Right lobe of liver (tissue), 6 donors: ENCODE data around the gene TBKBP1. TPM values are rescaled to one million over a fixed set of nuclear protein-coding genes. Genes with fewer than 3 reads are reported as not detected.

ENCODE experiments used
- ATAC-seq, 4 donors: fragments of 200-7000 bp; cut with Tn5 transposase; one replicate each; pipeline ENCODE4 v1.9.1; 2020; ENCODE audit warnings: mild to moderate bottlenecking in 4 of 4, moderate library complexity in 4 of 4
- DNase-seq, 3 donors: peaks; one replicate each; pipeline ENCODE4 v3.0.0-alpha.2; 2020
- H3K27ac ChIP-seq, 3 donors: fragments of 200-600 bp; one replicate each; pipeline ENCODE4 v1.8.0; 2022
- H3K27me3 ChIP-seq, 2 donors: fragments of 200-600 bp; one replicate each; pipeline ENCODE4 v1.8.0; 2022
- H3K36me3 ChIP-seq, 4 donors: fragments of 200-600 bp; sonication (generic) in 1 of 4; one replicate each; pipeline versions ENCODE4 v1.5.1 to v1.8.0; 2017 to 2022; ENCODE audit warnings: control low read depth in 1 of 4
- H3K4me1 ChIP-seq, 4 donors: fragments of 200-600 bp; sonication (generic) in 1 of 4; one replicate each; pipeline versions ENCODE4 v1.5.1 to v1.8.0; 2017 to 2022; ENCODE audit warnings: control low read depth in 1 of 4
- H3K4me3 ChIP-seq, 3 donors: fragments of 200-600 bp; one replicate each; pipeline ENCODE4 v1.8.0; 2022
- H3K9me3 ChIP-seq, 4 donors: fragments of 200-600 bp; sonication (generic) in 1 of 4; one replicate each; pipeline versions ENCODE4 v1.5.1 to v1.8.0; 2017 to 2022; ENCODE audit warnings: control low read depth in 1 of 4
- POLR2A ChIP-seq: fragments of 450-650 bp; IDR thresholded peaks from one replicate; pipeline ENCODE4 v1.6.1; 2017; ENCODE audit warnings: antibody characterized with exemption, mild to moderate bottlenecking
- WGBS: methylation state at CpG from one replicate; pipeline ENCODE4 v1.1.6; 2018; ENCODE audit warnings: low coverage, low lambda C conversion rate; ENCODE audit not compliant: insufficient coverage; ENCODE audit errors: missing lambda C conversion rate; 5-methylcytosine and 5-hydroxymethylcytosine counted together
- intact Hi-C, 2 donors: fragments of 100-400 bp; cut with DNase I; formaldehyde crosslinking; loops; one replicate each; pipeline versions ENCODE4 v1.11.2 to v1.14.1; 2022
- total RNA-seq, 6 experiments: library from RNA; depleted of rRNA in 2 of 6; stranded (reverse); fragments of >200 nt in 2 of 6; fragmentation: NEBNext Ultra II Directional in 3 of 6; extraction: Animal tissue kit (Norgen Biotek cat#: 25700) in 3 of 6; gene quantifications; one replicate each; pipeline versions ENCODE4 v1.1.0 to v1.2.4, GENCODE V29; 2016 to 2023
- TF ChIP-seq, protein P1 (sequence below), 4 donors: fragments of 200-600 bp in 3 of 4; fragments of 450-650 bp in 1 of 4; IDR thresholded peaks; one replicate each; pipeline versions ENCODE4 v1.5.1 to v1.8.0; 2016 to 2022; ENCODE audit warnings: antibody characterized with exemption in 4 of 4, mild to moderate bottlenecking in 2 of 4
- donor health status: DM: no; HTN: yes; CAD: no.
- donor health status: DM: no; HTN: no; CAD: no.
- donor health status: DM: no; HTN: no; CAD: no.
- donor health status: DM: no; HTN: yes; CAD: no.
- donor health status: DM: no; HTN: yes; CAD: no.

TBKBP1 gene
- total RNA-seq, 6 experiments from 2014 or later = 1.2 to 3.2 (median 2.2) TPM

DNA sequence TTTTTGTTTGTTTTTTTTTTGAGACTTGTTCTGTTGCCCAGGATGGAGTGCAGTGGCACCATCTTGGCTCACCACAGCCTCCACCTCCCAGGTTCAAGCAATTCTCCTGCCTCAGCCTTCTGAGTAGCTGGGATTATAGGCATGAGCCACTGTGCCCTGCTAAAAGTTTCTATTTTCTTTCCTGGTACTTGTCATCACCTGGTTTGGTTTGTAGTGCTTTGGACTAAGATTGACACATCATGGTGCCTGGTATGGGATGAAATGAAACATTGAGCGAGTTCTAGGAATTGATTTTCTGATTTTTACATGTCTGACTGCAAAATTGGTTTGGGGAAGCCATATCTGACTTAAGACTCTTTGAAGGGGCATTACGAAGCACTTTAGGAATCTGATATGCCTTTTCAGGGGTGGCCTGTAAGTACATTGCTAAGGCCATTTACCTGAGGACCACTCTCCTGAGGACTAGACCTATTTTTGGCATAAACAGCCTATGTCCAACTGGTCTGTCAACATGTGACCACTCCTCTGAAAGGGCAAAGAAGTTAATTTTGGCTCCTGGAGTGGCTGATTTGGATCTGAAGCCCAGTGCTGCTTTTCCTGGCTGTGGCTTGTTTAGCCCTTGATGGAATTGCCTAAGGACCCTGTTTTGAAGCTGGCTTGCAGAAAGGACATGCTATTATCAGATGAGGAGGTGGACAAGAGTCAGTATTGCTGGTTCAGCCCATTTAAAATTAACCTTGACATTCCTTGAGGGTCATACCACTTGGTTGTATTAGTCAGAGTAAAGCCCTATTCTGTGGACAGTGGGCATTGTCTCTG is 18.4 kb upstream of the TBKBP1 start:
- intact Hi-C loops = no loop called here
- H3K9me3 ChIP-seq = no peaks in the 10 kb centered on the region
- 92% methylated on average over 2 of the region's 2 CpGs for WGBS
- TF ChIP-seq, protein P1, sequence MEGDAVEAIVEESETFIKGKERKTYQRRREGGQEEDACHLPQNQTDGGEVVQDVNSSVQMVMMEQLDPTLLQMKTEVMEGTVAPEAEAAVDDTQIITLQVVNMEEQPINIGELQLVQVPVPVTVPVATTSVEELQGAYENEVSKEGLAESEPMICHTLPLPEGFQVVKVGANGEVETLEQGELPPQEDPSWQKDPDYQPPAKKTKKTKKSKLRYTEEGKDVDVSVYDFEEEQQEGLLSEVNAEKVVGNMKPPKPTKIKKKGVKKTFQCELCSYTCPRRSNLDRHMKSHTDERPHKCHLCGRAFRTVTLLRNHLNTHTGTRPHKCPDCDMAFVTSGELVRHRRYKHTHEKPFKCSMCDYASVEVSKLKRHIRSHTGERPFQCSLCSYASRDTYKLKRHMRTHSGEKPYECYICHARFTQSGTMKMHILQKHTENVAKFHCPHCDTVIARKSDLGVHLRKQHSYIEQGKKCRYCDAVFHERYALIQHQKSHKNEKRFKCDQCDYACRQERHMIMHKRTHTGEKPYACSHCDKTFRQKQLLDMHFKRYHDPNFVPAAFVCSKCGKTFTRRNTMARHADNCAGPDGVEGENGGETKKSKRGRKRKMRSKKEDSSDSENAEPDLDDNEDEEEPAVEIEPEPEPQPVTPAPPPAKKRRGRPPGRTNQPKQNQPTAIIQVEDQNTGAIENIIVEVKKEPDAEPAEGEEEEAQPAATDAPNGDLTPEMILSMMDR (IDR thresholded peaks at IDR 0.05) = no peak
- no peak for TF ChIP-seq POLR2A
- H3K4me3 ChIP-seq = no peak overlapping the region
- no peak for DNase-seq
- no peak overlapping the region for H3K27ac ChIP-seq
- no peaks in the 10 kb centered on the region for H3K4me1 ChIP-seq
- H3K27me3 ChIP-seq = no peaks in the 10 kb centered on the region
- ATAC-seq = no peak
- H3K36me3 ChIP-seq = peaks cover 26 to 100% (median 73%) of the 10 kb centered on the region in 4 donors

DNA sequence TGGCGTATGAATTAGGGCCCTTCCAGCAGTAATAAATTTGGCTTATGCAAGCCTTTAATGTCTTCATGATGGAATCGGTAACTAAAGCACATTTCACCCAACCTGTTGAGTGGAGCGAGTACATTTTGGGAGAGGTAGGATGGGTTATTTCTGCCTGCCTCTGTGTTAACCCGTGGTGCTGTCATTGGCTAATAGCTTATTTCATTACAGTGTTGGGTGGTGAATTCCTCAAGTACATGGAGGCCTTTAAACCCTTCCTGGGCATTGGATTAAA is 17.8 kb upstream of the TBKBP1 start:
- Histone ChIP-seq H3K9me3 (no peaks in the 10 kb centered on the region), H3K27ac (no peak overlapping the region), H3K27me3 (no peaks in the 10 kb centered on the region), H3K4me3 (no peak overlapping the region), H3K4me1 (no peaks in the 10 kb centered on the region), H3K36me3 (peaks cover 26 to 99% (median 70%) of the 10 kb centered on the region in 4 donors)
- WGBS = 91% methylated on average over 1 of the region's 4 CpGs
- no peak for DNase-seq
- TF ChIP-seq, protein P1 (IDR thresholded peaks at IDR 0.05) = no peak
- no peak for TF ChIP-seq POLR2A
- ATAC-seq = no peak
- intact Hi-C loops = no loop called here

DNA sequence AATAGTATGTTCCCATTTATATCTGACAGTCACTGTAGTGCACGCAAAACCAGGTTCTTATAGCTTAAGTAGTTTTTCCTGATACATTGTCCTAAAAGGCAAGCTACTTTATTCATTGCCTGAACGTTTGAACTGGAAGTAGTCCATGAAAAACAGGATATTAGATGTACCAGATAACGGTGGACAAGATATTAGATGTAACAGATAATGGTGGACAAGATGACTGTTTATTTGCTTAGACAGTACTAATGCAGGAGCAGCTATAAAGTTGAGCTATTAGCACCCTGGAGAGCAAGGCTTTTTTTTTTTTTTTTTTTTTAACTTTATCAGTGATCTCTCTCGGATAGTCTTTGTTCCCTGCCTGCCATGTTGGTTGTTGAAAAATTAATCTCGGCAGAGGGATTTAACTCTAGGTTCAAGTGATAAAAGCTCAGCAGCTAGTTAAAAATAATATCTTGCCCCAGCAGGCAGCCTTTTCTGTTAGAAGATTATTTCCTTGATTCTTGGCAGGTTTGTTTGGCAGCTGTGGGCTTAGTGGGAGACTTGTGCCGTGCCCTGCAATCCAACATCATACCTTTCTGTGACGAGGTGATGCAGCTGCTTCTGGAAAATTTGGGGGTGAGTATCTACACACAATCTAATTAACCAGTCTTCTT is 17.3 kb upstream of the TBKBP1 start:
- Histone ChIP-seq H3K9me3 (no peaks in the 10 kb centered on the region), H3K4me3 (no peak overlapping the region), H3K27me3 (no peaks in the 10 kb centered on the region), H3K36me3 (peaks cover 26 to 99% (median 68%) of the 10 kb centered on the region in 4 donors), H3K27ac (no peak overlapping the region), H3K4me1 (no peaks in the 10 kb centered on the region)
- TF ChIP-seq, protein P1 (IDR thresholded peaks at IDR 0.05) = no peak
- TF ChIP-seq POLR2A = no peak
- ATAC-seq (no peak), DNase-seq (no peak)
- intact Hi-C loops = no loop called here
- WGBS = 76% methylated on average over 7 of the region's 7 CpGs

DNA sequence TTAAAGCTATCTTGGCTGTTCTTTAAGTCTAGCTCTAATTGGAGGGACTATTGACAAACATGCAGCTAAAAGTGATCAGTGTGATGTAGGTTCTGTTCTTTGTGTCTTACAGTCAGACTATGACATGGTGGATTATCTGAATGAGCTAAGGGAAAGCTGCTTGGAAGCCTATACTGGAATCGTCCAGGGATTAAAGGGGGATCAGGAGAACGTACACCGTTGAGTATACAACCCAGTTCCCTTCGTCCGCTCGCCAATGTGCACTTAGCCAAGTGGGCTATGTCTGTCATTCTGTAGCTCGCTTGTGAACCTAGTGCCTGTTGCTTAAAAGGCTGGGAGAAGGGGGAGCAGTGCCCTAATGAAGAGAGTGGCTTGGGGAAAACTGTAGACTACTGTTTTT is 15.8 kb upstream of the TBKBP1 start:
- H3K27ac ChIP-seq = no peak overlapping the region
- H3K4me1 ChIP-seq = no peaks in the 10 kb centered on the region
- no peak for DNase-seq
- TF ChIP-seq, protein P1 (IDR thresholded peaks at IDR 0.05) = no peak
- no peak for TF ChIP-seq POLR2A
- ATAC-seq = no peak
- intact Hi-C loops = no loop called here
- H3K4me3 ChIP-seq = no peak overlapping the region
- H3K27me3 ChIP-seq = no peaks in the 10 kb centered on the region
- no peaks in the 10 kb centered on the region for H3K9me3 ChIP-seq
- peaks cover 15 to 97% (median 63%) of the 10 kb centered on the region in 4 donors for H3K36me3 ChIP-seq
- 80% methylated on average over 7 of the region's 7 CpGs for WGBS
